ENCODE measurements around the gene SOCS7. TPM values are rescaled to one million over a fixed set of nuclear protein-coding genes. Genes with fewer than 3 reads are reported as not detected.

Gene SOCS7
- total RNA-seq, 1 donor from 2014 or later = 14.7 TPM

DNA sequence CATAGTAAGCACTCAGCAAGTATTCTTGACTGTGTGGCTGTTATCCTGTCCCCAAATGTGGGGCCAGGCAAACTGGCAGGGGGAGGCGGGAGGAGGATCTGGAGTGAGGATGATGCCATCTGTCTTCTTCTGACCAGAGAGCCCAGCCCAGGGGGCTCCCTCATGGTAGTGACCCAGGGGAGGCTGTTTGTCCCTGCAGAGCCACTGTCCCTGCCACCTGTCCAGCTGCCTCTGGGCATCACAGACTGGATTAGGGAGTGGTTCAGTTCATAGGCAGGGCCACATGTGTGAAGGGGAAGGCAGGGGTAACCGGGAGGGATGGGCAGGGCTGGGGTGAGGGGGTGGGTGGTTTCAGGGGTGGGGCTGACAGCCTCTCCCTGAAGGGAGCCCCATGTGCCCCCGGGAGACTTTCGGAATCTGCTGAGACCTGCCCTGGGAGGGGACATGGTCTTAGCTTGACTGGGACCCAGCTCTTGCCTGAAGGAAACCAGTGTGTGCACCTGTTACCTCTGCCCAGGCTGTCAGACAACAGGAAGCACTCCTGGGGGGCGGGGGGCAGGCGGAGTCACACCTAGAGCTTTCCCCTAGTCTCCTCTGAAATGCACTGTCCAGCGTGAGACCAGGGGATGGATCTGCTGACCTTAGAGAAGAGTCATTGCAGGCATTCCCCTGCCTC, 91.8 kb downstream of the SOCS7 start:
- no peak overlapping the region for H3K4me3 ChIP-seq
- TF ChIP-seq POLR2AphosphoS5 (IDR thresholded peaks at IDR 0.05; ENCODE audit: insufficient read depth in 1 of 2, low read depth in 1 of 2) = no peak
- TF ChIP-seq POLR2A (IDR thresholded peaks at IDR 0.05) = no peak
- TF ChIP-seq, protein P1, sequence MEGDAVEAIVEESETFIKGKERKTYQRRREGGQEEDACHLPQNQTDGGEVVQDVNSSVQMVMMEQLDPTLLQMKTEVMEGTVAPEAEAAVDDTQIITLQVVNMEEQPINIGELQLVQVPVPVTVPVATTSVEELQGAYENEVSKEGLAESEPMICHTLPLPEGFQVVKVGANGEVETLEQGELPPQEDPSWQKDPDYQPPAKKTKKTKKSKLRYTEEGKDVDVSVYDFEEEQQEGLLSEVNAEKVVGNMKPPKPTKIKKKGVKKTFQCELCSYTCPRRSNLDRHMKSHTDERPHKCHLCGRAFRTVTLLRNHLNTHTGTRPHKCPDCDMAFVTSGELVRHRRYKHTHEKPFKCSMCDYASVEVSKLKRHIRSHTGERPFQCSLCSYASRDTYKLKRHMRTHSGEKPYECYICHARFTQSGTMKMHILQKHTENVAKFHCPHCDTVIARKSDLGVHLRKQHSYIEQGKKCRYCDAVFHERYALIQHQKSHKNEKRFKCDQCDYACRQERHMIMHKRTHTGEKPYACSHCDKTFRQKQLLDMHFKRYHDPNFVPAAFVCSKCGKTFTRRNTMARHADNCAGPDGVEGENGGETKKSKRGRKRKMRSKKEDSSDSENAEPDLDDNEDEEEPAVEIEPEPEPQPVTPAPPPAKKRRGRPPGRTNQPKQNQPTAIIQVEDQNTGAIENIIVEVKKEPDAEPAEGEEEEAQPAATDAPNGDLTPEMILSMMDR (IDR thresholded peaks at IDR 0.05) = no peak
- H3K9me3 ChIP-seq = no peaks in the 10 kb centered on the region
- no peaks in the 10 kb centered on the region for H3K27me3 ChIP-seq
- intact Hi-C loops (cut with DNase I) = loop anchor here (5.0 kb wide), 1 partner anchor 34 kb away; no protein-coding TSS in a partner anchor
- DNase-seq (ENCODE audit: extremely low spot score in 2 of 2) = no peak
- H3K4me1 ChIP-seq = peaks cover 48% of the 10 kb centered on the region
- no peak overlapping the region for H3K27ac ChIP-seq
- H3K36me3 ChIP-seq = no peaks in the 10 kb centered on the region

DNA sequence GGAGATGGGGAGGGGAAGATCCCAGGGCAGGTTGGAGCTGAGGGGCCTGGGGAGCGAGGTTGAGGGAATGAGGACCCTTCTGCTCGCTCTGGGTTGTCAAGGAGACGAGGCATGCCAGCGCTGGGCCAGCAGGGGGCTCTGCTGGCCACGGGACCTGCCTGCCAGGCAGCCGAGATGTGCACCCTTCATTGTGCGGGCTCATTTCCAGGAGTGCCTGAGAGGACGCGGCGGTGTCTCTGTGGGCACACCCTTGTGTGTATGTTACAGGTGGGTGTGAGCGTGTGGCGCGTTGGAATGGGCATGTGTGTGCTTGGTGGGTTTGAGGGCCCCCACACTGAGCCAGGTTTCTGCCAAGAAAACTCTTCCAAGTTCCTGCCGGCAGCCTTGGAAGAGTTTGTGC, 92.5 kb downstream of the SOCS7 start:
- Histone ChIP-seq H3K4me1 (peaks cover 54% of the 10 kb centered on the region), H3K27me3 (no peaks in the 10 kb centered on the region), H3K4me3 (no peak overlapping the region), H3K36me3 (no peaks in the 10 kb centered on the region), H3K9me3 (no peaks in the 10 kb centered on the region), H3K27ac (no peak overlapping the region)
- intact Hi-C loops (cut with DNase I) = loop anchor here (5.0 kb wide), 1 partner anchor 33 kb away; no protein-coding TSS in a partner anchor
- TF ChIP-seq POLR2A (IDR thresholded peaks at IDR 0.05) (no peak), POLR2AphosphoS5 (IDR thresholded peaks at IDR 0.05; ENCODE audit: insufficient read depth in 1 of 2, low read depth in 1 of 2) (peak; percentile 42 to 56)
- TF ChIP-seq, protein P1 (IDR thresholded peaks at IDR 0.05) = peak; percentile 88 to 95 (median 93)
- DNase-seq (ENCODE audit: extremely low spot score in 2 of 2) = no peak

DNA sequence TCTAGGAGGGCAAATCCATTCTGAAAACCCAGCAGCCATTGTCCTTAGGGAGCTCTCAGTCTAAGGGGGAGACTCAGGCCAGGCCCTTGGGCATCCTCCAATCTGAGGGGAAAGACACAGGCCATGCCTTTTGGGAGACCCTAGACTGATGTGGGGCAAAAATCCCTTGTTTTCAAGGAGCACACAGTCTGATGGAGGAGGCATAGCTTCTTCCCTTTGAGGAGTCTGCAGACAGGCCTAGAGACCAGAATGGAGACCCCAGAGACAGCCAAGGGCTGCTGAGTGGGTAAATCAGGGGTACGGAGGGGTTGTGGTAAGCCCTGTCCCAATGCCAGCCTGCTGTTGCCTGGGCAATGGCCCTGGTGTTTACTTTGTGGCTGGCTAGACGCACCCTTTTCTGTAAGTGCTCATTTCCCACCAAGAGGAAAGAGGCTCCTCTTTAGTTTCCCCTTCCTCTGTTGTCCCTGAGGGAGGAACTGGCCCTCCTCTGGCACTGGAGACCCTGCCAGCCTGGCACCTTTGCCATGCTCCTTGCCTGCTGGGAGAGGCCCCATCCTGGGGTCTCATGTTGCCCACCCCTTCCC, 96.0 kb downstream of the SOCS7 start:
- peaks cover 72% of the 10 kb centered on the region for H3K4me1 ChIP-seq
- H3K4me3 ChIP-seq = no peak overlapping the region
- TF ChIP-seq, protein P1 (IDR thresholded peaks at IDR 0.05) = no peak
- no peak for TF ChIP-seq POLR2A (IDR thresholded peaks at IDR 0.05)
- TF ChIP-seq POLR2AphosphoS5 (IDR thresholded peaks at IDR 0.05; ENCODE audit: insufficient read depth in 1 of 2, low read depth in 1 of 2) = no peak
- H3K36me3 ChIP-seq = no peaks in the 10 kb centered on the region
- no peaks in the 10 kb centered on the region for H3K9me3 ChIP-seq
- no peak for DNase-seq (ENCODE audit: extremely low spot score in 2 of 2)
- intact Hi-C loops (cut with DNase I) = no loop called here
- H3K27ac ChIP-seq = peak overlapping the region; percentile 61
- H3K27me3 ChIP-seq = no peaks in the 10 kb centered on the region

DNA sequence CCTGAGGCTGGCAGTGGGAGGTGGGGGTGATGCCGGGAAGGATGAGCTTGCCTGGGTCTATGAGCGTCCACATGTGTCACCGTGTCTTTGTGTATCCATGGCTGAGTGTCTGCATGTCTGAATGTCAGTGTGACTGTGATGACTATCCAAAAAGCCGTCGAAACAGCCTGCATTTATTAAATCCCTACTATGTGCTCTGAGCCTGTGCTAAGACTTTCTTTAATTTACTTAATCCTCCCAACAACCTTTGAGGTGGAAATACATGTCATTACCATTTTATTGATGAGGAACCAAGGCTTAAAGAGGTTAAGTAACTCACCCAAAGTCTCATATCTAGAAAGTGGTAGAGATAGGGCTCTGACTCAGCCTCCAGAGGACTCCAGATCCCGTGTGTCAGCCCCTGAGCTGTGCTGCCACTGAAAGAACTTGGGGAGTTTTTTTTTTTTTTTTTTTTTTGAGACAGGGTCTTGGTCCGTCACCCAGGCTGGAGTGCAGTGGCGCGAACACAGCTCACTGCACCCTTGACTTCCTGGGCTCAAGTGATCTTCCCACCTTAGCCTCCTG, 96.6 kb downstream of the SOCS7 start:
- no peaks in the 10 kb centered on the region for H3K36me3 ChIP-seq
- intact Hi-C loops (cut with DNase I) = no loop called here
- TF ChIP-seq POLR2AphosphoS5 (IDR thresholded peaks at IDR 0.05; ENCODE audit: insufficient read depth in 1 of 2, low read depth in 1 of 2) (no peak), POLR2A (IDR thresholded peaks at IDR 0.05) (no peak)
- TF ChIP-seq, protein P1 (IDR thresholded peaks at IDR 0.05) = no peak
- H3K27me3 ChIP-seq = no peaks in the 10 kb centered on the region
- no peak for DNase-seq (ENCODE audit: extremely low spot score in 2 of 2)
- peak overlapping the region; percentile 61 for H3K27ac ChIP-seq
- no peak overlapping the region for H3K4me3 ChIP-seq
- peaks cover 72% of the 10 kb centered on the region for H3K4me1 ChIP-seq
- no peaks in the 10 kb centered on the region for H3K9me3 ChIP-seq

DNA sequence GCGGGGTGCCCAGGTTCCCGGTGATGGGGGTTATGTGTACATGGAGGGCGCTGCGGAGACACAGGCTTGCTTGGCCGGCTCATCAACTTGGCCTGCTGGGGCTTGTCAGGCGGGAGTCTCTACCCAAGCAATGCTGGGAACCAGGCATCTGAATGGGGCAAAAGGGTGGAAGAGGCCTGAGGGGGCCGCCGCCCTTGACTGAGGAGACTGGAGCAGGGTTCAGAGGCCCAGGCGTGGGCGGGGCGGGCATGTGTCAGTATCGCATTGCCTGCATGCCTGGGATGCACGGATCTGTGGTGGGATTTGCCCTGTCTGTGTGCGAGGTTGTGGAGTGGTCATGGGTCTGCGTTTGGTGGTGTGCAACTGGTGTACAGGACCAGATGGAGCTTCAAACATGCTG, 97.7 kb downstream of the SOCS7 start:
- intact Hi-C loops (cut with DNase I) = no loop called here
- DNase-seq (ENCODE audit: extremely low spot score in 2 of 2) = no peak
- Histone ChIP-seq H3K4me1 (peaks cover 65% of the 10 kb centered on the region), H3K27me3 (no peaks in the 10 kb centered on the region), H3K4me3 (no peak overlapping the region), H3K36me3 (no peaks in the 10 kb centered on the region), H3K9me3 (no peaks in the 10 kb centered on the region), H3K27ac (peak overlapping the region; percentile 82)
- TF ChIP-seq, protein P1 (IDR thresholded peaks at IDR 0.05) = no peak
- TF ChIP-seq POLR2AphosphoS5 (IDR thresholded peaks at IDR 0.05; ENCODE audit: insufficient read depth in 1 of 2, low read depth in 1 of 2) = peak; percentile 30 to 44
